SU-DHL-6 (cell line): ENCODE measurements around the gene VANGL1.

ENCODE experiments used
- H2AFZ ChIP-seq: fragments of 200-600 bp; sonication (generic); 2 replicates; pipeline ENCODE4 v1.6.1; 2014; ENCODE audit warnings: low read depth, mild to moderate bottlenecking, moderate library complexity, mixed read lengths, antibody characterized with exemption, low read length; ENCODE audit not compliant: severe bottlenecking
- H3F3A ChIP-seq: fragments of 200-600 bp; shearing (Covaris generic); 2 replicates; pipeline ENCODE4 v1.6.0; 2016; ENCODE audit warnings: antibody characterized with exemption, mild to moderate bottlenecking; ENCODE audit not compliant: insufficient read depth
- H3K27ac ChIP-seq: fragments of 200-600 bp; sonication (generic); 2 replicates; pipeline ENCODE4 v1.5.1; 2016; ENCODE audit warnings: low read depth, mild to moderate bottlenecking, low read length, moderate library complexity, mixed read lengths
- H3K27me3 ChIP-seq: fragments of 200-600 bp; sonication (generic), shearing (Covaris generic); 2 replicates; pipeline ENCODE4 v1.6.0; 2014; ENCODE audit warnings: mild to moderate bottlenecking, low read length
- H3K36me3 ChIP-seq: fragments of 200-600 bp; sonication (generic); 2 replicates; pipeline ENCODE4 v1.6.1; 2014; ENCODE audit warnings: mild to moderate bottlenecking, low read length, mixed read lengths
- H3K4me2 ChIP-seq: fragments of 300-600, 200-600 bp; shearing (Covaris generic), sonication (generic); 2 replicates; pipeline ENCODE4 v1.6.0; 2014; ENCODE audit warnings: low read length, low read depth, mild to moderate bottlenecking; ENCODE audit not compliant: poor library complexity, severe bottlenecking
- H3K4me3 ChIP-seq: fragments of 200-600 bp; sonication (generic); 2 replicates; pipeline ENCODE4 v1.5.1; 2014; ENCODE audit warnings: antibody characterized with exemption, low read length, mild to moderate bottlenecking, mixed read lengths; ENCODE audit not compliant: insufficient read depth, poor library complexity, severe bottlenecking
- H3K79me2 ChIP-seq: fragments of 200-600 bp; sonication (generic); 2 replicates; pipeline ENCODE4 v1.6.1; 2014; ENCODE audit warnings: mild to moderate bottlenecking, low read length, moderate library complexity; ENCODE audit not compliant: insufficient read depth
- H3K9ac ChIP-seq: fragments of 200-600 bp; sonication (generic); 2 replicates; pipeline ENCODE4 v1.7.0; 2014; ENCODE audit warnings: mild to moderate bottlenecking, low read length
- H3K9me2 ChIP-seq: fragments of 200-600 bp; sonication (generic); replicated peaks from 2 replicates; pipeline ENCODE4 v1.6.1; 2014; ENCODE audit warnings: low read length; ENCODE audit not compliant: insufficient read depth
- H3K9me3 ChIP-seq: fragments of 200-600 bp; sonication (generic); 2 replicates; pipeline ENCODE4 v1.6.1; 2014; ENCODE audit warnings: low read length, mixed read lengths; ENCODE audit not compliant: insufficient read depth
- H4K20me1 ChIP-seq: fragments of 200-600 bp; sonication (generic); 2 replicates; pipeline ENCODE4 v1.6.1; 2014; ENCODE audit warnings: low read depth, mild to moderate bottlenecking, antibody characterized with exemption, low read length, moderate library complexity, mixed read lengths
- EZH2phosphoT487 ChIP-seq: fragments of 200-600 bp; sonication (generic), shearing (Covaris generic); conservative IDR thresholded peaks from 2 replicates; pipeline ENCODE4 v1.6.1; 2018; ENCODE audit warnings: mild to moderate bottlenecking, antibody characterized with exemption, low read length, moderate library complexity, mixed read lengths
- TF ChIP-seq, protein P1 (sequence below): fragments of 200-600 bp; sonication (generic); IDR thresholded peaks from one replicate; pipeline ENCODE4 v1.5.1; 2017; ENCODE audit warnings: antibody characterized with exemption, mild to moderate bottlenecking, low read length, moderate library complexity; ENCODE audit not compliant: insufficient read depth, poor library complexity, severe bottlenecking

The VANGL1 gene

DNA sequence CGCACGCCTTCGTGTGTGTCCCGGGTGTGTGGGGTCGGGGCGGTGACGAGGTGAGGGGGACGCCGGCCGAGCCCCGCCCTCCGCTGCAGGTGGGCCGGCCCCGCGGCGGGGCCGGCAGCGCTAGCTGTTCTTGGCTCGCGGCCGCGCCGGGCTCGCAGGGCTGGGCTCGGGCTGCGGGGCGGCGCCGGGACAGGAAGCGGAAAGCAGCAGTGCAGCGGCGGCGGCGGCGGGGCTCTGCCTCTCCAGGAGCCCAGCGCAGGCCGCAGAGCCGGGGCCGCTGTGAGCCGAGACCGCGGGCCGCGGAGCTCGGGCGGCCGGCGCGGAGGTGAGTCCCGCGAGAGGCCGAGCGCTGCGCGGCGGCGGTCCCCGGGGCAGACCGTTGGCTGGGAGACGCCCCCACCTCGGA is at the start of gene VANGL1:
Gene VANGL1, plus strand, starts transcription at position 209 of the 406 bp plus-strand sequence. CDS start 9,444 bp downstream, outside the sequence.
- Histone ChIP-seq H3K79me2 (no peaks in the 10 kb centered on the region), H3K9me2 (no peaks in the 10 kb centered on the region), H4K20me1 (no peaks in the 10 kb centered on the region), H3K27ac (no peak within 1 kb of the TSS), H3K27me3 (no peaks in the 10 kb centered on the region), H2AFZ (no peak within 1 kb of the TSS), H3K4me2 (no peak within 1 kb of the TSS), H3K9ac (no peak within 1 kb of the TSS), H3K36me3 (no peaks in the 10 kb centered on the region), H3K9me3 (no peaks in the 10 kb centered on the region), H3F3A (no peaks in the 10 kb centered on the region), H3K4me3 (no peak within 1 kb of the TSS)
- TF ChIP-seq, protein P1, sequence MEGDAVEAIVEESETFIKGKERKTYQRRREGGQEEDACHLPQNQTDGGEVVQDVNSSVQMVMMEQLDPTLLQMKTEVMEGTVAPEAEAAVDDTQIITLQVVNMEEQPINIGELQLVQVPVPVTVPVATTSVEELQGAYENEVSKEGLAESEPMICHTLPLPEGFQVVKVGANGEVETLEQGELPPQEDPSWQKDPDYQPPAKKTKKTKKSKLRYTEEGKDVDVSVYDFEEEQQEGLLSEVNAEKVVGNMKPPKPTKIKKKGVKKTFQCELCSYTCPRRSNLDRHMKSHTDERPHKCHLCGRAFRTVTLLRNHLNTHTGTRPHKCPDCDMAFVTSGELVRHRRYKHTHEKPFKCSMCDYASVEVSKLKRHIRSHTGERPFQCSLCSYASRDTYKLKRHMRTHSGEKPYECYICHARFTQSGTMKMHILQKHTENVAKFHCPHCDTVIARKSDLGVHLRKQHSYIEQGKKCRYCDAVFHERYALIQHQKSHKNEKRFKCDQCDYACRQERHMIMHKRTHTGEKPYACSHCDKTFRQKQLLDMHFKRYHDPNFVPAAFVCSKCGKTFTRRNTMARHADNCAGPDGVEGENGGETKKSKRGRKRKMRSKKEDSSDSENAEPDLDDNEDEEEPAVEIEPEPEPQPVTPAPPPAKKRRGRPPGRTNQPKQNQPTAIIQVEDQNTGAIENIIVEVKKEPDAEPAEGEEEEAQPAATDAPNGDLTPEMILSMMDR, result no peak
- TF ChIP-seq EZH2phosphoT487, result no peak

DNA sequence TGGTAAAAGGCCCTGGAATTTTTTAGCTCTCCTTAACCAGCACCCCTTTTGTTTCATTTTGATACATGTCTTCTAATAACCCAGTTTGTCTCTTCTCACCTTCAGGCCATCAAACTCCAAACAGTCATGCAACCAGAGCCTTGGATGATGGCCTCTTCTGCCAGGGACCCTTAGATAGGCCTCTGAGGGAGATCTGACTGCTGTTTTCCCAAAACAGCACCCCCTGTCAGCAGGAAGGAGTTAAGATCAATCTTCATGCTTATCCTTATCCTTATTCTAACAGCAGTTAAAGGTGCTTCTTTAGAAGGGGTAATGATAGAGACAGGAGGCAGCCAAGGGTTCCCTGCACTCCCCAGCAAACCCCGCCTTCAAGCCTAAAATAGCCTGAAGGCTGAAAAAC is 49.5 kb upstream of the VANGL1 start:
- Histone ChIP-seq H3K27ac (no peak overlapping the region), H3F3A (no peaks in the 10 kb centered on the region), H3K9me2 (no peaks in the 10 kb centered on the region), H3K9me3 (no peaks in the 10 kb centered on the region), H3K79me2 (no peaks in the 10 kb centered on the region), H3K9ac (no peak overlapping the region), H3K36me3 (no peaks in the 10 kb centered on the region), H3K4me3 (no peak overlapping the region), H4K20me1 (no peaks in the 10 kb centered on the region), H3K27me3 (no peaks in the 10 kb centered on the region), H2AFZ (no peak overlapping the region), H3K4me2 (no peak overlapping the region)
- no peak for TF ChIP-seq EZH2phosphoT487

DNA sequence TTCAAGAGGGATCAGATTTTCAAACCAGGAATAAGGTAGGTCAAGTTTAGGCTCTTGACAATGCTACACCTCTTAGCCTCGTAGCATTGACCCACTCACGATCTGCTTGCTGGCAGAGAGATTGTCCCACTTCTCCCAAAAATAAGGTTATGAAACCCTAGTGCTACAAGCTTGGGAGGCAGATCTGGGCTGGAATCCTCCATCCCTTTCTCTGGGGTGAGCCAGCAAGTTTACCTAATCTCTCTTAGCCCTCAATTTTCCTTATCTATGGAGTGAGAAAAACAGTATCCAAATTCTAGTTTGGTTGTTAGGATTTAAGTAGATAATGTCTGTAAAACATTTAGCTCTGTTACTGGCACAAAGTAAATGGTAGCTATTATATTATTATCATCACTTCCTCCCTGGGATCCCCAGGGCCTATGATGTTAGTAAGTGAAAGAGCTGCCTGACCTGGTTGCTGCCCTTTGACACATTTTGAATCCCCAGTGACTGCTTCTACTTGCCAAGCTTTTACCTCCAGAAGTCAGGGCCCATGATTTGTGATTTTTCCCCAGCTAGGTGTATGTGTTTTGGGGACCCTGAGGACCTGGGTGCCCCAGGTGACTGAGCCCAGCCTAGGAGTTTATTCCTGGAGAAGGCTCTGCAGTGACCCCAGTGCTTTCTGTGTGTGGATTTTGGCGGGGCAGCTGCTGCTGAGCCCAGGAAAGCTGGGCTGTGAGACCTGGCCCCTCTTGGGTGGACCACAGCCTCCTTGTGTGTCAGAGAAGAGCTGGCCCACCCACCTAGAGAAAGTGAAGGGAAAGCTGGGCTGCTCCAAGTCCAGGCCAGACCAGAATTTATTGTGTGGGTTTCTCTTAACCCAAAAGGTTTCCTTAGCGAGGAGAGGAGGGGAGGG is 48.2 kb upstream of the VANGL1 start:
- Histone ChIP-seq H2AFZ (no peak overlapping the region), H4K20me1 (no peaks in the 10 kb centered on the region), H3K4me3 (no peak overlapping the region), H3F3A (no peaks in the 10 kb centered on the region), H3K4me2 (no peak overlapping the region), H3K9me2 (no peaks in the 10 kb centered on the region), H3K27me3 (no peaks in the 10 kb centered on the region), H3K79me2 (no peaks in the 10 kb centered on the region), H3K9ac (no peak overlapping the region), H3K36me3 (no peaks in the 10 kb centered on the region), H3K27ac (no peak overlapping the region), H3K9me3 (no peaks in the 10 kb centered on the region)
- no peak for TF ChIP-seq EZH2phosphoT487

DNA sequence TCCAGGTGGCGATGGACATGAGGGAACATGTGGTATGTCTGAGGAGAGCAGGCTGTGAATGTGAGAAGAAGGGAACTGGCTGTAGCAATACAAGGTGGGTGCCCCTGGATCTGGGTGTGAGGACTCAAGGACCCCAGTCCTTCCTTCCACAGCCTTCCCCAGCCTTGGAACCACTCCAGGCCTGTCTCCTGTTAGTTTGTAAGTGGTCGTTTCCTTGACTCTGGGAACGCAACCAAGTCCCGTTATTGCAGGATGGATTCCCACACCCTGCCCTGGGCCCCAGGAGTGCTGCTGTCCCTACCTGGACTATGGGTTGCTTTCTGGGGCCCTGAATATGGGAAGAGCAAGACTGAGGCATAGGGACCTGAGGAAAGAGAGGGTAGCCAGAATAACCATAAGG is 47.2 kb upstream of the VANGL1 start:
- H3K27me3 ChIP-seq, result no peaks in the 10 kb centered on the region
- no peak overlapping the region for H3K4me2 ChIP-seq
- H4K20me1 ChIP-seq, result no peaks in the 10 kb centered on the region
- no peak overlapping the region for H2AFZ ChIP-seq
- H3K36me3 ChIP-seq, result no peaks in the 10 kb centered on the region
- H3K9me3 ChIP-seq, result no peaks in the 10 kb centered on the region
- H3K9me2 ChIP-seq, result no peaks in the 10 kb centered on the region
- H3K4me3 ChIP-seq, result no peak overlapping the region
- H3F3A ChIP-seq, result no peaks in the 10 kb centered on the region
- H3K27ac ChIP-seq, result no peak overlapping the region
- no peak for TF ChIP-seq EZH2phosphoT487
- TF ChIP-seq, protein P1, result no peak
- H3K9ac ChIP-seq, result no peak overlapping the region
- no peaks in the 10 kb centered on the region for H3K79me2 ChIP-seq
